NCI-H1930 (cell line): ENCODE measurements around the gene PTP4A1.
A peak's percentile ranks its signal among the peaks of the same experiment; 100 is the strongest.

ENCODE experiments used
- DNase-seq, 2 experiments: peaks; one replicate each; lab custom pipeline; 2025; lab: John Stamatoyannopoulos, UW

Gene PTP4A1

GRCh38 chr6:63556369-63556768, 15.9 kb upstream of the PTP4A1 start:
- no peak for DNase-seq

- no peak for DNase-seq
Measured at GRCh38 chr6:63558278-63558677, 14.0 kb upstream of the PTP4A1 start.

DNA sequence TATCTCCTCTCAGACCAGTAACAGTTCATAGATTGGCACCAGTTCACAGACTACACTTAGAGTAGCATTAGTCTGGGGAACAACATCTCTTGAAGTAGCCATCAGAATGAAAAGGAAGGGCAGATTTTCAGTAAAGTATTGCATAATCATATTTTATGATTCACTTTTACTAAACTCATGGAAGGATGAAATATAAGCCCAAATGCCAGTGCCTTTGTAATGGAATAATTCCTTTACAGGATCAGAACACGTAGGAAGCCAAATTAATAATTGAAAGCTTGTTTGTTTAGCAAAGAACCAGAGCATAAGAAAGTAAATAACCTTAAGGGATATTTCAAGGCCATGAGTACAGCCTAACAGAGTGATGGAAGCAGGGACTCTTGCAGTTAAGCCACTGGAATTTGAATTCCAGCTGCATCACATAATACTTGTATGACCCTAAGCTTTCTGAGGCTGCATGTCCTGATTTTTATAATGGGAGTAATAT, 11.4 kb upstream of the PTP4A1 start:
- no peak for DNase-seq

- DNase-seq: no peak
Measured at GRCh38 chr6:63561288-63561687, 11.0 kb upstream of the PTP4A1 start.

- DNase-seq: no peak
Measured at GRCh38 chr6:63563235-63563634, 9.0 kb upstream of the PTP4A1 start.

GRCh38 chr6:63565058-63565726, 7.1 kb upstream of the PTP4A1 start:
- DNase-seq: no peak

DNA sequence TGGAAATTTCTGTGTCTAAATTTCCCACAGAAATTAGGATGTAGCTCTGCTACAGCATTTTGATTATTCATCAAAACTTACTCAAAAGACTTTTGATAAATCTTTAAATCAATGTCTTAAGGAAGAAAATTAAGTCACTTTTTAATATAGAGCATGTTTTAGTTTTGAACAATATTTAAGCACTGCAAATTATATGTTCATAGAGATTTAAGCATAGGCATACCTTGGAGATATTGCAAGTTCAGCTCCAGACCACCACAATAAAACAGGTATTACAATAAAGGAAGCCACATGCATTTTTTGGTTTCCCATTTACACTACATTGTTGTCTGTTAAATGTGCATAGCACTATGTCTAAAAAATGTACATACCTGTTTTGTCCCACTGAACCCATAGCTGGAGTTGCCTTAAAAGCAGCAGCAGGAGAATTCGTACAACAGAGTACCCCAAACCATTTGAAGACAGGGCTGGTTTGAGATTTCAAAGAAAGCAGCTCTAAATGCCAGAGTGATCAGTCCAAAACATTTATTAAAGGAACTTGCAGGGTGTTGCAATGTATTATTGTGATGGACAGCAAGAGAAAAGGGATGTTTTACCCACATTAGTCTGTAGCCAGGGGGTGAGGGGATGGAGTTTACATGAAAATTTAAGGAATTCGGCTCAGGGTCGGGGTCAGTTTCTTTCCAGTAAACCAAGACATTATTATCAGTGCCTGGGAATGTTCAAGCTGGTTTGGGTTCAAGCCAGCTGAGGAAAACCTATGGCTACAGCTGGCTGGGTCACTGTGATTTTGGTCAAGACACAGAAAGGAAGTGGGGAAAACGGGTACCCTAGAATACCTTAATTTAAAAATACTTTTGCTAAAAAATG, 6.3 kb upstream of the PTP4A1 start:
- DNase-seq: no peak

GRCh38 chr6:63567966-63568365, 4.3 kb upstream of the PTP4A1 start:
- DNase-seq: no peak

GRCh38 chr6:63571361-63572043, 778 bp upstream of the PTP4A1 start:
- peak; percentile 64 to 68 for DNase-seq

DNA sequence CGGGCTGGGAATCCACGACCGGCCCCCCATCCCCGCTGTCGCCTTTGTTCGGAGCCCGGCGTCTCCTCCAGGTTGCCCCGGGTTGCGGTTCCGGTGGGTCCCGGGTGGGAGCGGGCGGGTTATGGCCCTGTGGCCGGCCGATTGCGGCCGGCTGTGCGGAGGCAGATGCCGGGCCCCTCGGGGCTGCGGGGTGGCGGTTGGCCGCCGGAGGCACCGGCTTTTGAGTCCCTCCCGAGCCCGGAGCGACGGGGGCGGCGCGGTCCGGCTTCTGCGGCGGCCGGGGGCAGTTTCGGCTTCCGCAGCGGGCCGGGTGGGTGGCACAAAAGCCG, 431 bp downstream of the PTP4A1 start:
- DNase-seq: no peak

DNA sequence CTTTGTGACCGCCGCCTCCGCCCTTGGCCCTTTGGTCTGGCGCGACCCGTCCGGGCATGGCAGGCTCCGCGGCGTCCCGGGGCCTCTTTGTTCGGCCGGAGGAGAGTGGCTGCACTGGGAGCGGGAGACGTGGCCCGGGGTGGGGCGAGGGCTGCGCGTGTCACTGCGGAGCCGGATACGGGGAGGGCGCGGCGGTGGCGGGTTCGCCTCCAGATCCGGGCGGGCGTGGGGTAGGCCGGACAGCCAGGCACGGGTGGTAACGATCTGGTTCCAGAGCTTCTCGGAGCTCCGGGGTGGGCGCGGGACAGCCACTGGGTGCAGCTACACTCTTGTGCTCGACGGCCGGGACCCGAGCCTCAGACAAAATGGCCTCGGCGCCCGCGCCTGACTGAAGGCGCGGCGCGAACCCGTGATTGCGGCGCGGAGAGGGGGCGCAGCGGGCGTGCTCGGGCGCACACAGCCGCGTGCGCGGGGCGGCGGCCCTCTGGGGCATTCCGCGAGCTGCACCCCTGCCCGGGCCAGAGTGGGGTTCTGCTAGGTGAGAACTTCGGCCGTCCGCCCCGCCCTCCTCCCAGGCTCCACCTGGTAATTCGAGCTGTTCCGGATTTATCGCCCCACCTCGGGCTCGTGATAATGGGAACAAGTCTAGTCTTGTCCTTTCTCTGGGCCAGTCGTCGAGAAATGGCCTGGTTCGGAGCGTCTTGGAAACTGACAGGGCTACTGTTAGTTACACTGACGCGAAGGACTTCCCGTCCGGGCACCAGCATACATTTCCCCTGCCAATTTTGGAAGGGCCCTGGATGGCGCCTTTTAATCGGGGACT, 1.0 kb downstream of the PTP4A1 start:
- peak; percentile 42 to 62 for DNase-seq

DNA sequence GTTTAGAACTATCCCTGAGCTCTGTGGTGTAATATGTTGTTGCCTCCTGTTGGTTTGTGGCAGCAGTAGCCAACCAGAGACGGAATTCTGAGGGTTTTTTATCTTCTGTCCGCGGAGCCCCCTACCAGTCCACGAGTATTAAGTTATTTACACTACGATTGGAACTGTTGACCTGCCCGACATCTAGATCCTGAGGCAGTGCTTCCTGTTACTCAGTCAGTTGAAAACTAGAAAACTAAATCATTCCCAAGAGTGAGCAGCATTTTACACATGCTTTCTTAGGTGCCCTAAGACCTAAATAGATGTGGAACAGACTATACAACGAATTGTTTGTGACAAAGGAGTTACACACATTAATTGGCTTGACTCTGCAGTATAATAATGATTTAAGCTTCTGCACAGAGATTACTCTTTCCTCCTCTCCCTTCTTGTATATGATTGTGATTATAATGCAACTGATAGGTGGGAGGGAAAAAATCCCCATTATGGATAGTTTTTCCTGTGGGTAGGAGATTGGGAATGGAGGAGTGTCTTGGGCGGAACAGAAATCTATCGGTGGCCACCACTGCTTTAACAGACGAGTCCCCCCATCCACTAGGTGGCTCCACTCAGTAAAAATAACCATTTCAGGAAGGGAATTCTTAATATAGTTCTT, 1.7 kb downstream of the PTP4A1 start:
- peak; percentile 25 to 46 for DNase-seq

GRCh38 chr6:63574554-63574900, 2.2 kb downstream of the PTP4A1 start:
- no peak for DNase-seq

DNA sequence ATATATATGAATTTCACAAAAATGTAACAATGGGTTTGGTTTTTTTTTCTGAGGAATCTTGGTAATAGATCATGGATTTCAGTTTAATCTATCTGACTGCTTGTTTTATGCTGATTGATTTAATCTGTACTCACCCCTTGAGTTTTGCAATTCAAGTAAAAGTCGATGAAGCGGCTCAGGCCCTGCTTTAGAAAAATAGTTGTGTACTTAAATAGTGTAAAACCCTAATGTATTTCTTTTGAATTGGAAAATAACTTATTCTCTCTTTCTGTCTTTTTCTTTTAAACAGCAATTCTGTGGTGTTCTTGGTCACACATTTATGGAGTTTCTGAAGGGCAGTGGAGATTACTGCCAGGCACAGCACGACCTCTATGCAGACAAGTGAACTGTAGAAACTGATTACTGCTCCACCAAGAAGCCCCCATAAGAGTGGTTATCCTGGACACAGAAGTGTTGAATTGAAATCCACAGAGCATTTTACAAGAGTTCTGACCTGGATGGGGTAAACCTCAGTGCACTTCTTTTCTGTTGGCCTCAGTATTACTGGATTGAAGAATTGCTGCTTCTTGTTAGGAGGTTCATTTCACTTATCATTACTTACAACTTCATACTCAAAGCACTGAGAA, 4.0 kb downstream of the PTP4A1 start:
- no peak for DNase-seq

- no peak for DNase-seq
Measured at GRCh38 chr6:63576985-63577712, 4.9 kb downstream of the PTP4A1 start.

- DNase-seq: no peak
Measured at GRCh38 chr6:63578757-63579156, 6.5 kb downstream of the PTP4A1 start.

DNA sequence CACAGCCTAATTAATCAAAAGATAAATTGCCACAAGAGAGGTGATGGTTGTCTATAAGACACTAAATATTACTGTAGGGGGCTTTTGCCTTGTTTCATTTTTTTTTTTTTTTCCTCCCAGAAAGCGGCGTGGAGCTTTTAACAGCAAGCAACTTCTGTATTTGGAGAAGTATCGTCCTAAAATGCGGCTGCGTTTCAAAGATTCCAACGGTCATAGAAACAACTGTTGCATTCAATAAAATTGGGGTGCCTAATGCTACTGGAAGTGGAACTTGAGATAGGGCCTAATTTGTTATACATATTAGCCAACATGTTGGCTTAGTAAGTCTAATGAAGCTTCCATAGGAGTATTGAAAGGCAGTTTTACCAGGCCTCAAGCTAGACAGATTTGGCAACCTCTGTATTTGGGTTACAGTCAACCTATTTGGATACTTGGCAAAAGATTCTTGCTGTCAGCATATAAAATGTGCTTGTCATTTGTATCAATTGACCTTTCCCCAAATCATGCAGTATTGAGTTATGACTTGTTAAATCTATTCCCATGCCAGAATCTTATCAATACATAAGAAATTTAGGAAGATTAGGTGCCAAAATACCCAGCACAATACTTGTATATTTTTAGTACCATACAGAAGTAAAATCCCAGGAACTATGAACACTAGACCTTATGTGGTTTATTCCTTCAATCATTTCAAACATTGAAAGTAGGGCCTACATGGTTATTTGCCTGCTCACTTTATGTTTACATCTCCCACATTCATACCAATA, 7.8 kb downstream of the PTP4A1 start:
- DNase-seq: no peak

- DNase-seq: no peak
Measured at GRCh38 chr6:63580704-63580961, 8.4 kb downstream of the PTP4A1 start.

DNA sequence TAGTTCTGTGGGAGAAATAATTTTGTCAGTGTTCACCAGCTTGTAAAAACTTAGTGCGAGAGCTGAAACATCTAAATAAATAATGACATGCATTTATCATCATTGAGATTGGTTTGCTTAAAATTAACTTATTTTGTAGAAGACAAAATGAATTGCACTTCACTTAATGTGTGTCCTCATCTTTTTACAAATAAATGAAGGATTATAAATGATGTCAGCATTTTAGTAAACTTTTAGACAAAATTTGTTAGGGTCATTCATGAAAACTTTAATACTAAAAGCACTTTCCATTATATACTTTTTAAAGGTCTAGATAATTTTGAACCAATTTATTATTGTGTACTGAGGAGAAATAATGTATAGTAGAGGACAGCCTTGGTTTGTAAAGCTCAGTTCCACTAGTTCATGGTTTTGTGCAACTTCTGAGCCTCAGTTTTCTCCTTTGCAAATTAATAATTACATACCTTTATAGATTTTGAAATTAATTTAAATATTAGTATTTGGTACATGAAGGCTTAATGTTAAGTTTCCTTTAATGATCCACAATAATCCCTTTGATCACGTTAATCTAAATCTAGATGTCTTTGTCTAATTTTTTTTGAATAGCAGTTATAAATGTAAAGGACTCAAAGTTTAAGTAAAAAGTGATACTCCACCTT, 9.2 kb downstream of the PTP4A1 start:
- no peak for DNase-seq
